GM23338 (cell line): ENCODE data around the gene RPL41.

Source experiments
- CREB1 ChIP-seq: fragments of 250-450 bp; sonication (Bioruptor Pico); IDR thresholded peaks from 2 replicates; pipeline ENCODE4 v1.5.0; 2020; ENCODE audit warnings: low read depth, mild to moderate bottlenecking, moderate library complexity
- CTCF ChIP-seq, 2 experiments: fragments of 200-600 bp in 1 of 2; sonication (generic) in 1 of 2; conservative IDR thresholded peaks; 2 replicates each; pipeline versions ENCODE4 v1.5.1 to v1.6.1; 2016 to 2017; ENCODE audit warnings: antibody characterized with exemption in 2 of 2, low read depth in 2 of 2, mild to moderate bottlenecking in 2 of 2, moderate library complexity in 1 of 2
- EZH2 ChIP-seq: fragments of 200-600 bp; sonication (generic); IDR thresholded peaks from one replicate; pipeline ENCODE4 v1.8.0; 2017; ENCODE audit warnings: antibody characterized with exemption, mild to moderate bottlenecking, low read depth; ENCODE audit not compliant: unreplicated experiment
- EZH2phosphoT487 ChIP-seq: fragments of 200-600 bp; sonication (generic); IDR thresholded peaks from one replicate; pipeline ENCODE4 v1.8.1; 2018; ENCODE audit warnings: antibody characterized with exemption; ENCODE audit not compliant: unreplicated experiment
- NANOG ChIP-seq: IDR thresholded peaks from 2 replicates; pipeline ENCODE4 v1.6.1; 2016; ENCODE audit warnings: antibody characterized with exemption, borderline replicate concordance
- POLR2AphosphoS5 ChIP-seq: IDR thresholded peaks from 2 replicates; pipeline ENCODE4 v1.6.1; 2016; ENCODE audit warnings: antibody characterized with exemption, low read depth
- REST ChIP-seq: IDR thresholded peaks from one replicate; pipeline ENCODE4 v1.6.1; 2018; ENCODE audit warnings: antibody characterized with exemption; ENCODE audit not compliant: unreplicated experiment
- ZNF114 ChIP-seq: fragments of 250-450 bp; sonication (Bioruptor Pico); IDR thresholded peaks from 2 replicates; pipeline ENCODE4 v1.5.0; 2020; ENCODE audit warnings: mild to moderate bottlenecking, moderate library complexity

GRCh38 chr12:56099787-56100186 lies 16.6 kb upstream of the RPL41 start:
- TF ChIP-seq CTCF (conservative IDR thresholded peaks at IDR 0.05; ENCODE audit: low read depth in 2 of 2) (no peak), CREB1 (CRISPR knock-in tag) (no peak), REST (no peak), EZH2 (no peak), POLR2AphosphoS5 (no peak), EZH2phosphoT487 (no peak), ZNF114 (CRISPR knock-in tag) (no peak), NANOG (no peak)
